Hepatocyte (in vitro differentiated cells): ENCODE data around the gene OPRM1. TPM values are rescaled to one million over a fixed set of nuclear protein-coding genes. Genes with fewer than 3 reads are reported as not detected.
"Not testable (repeated sequence)": the region's sequence is repeated elsewhere in the genome, so short reads cannot be mapped to it uniquely, and the experiment has no call there.

Experiments used
- DNase-seq: peaks from one replicate; pipeline ENCODE4 v3.0.0-alpha.2; 2016; ENCODE audit warnings: low spot score
- H2AFZ ChIP-seq: fragments of 200-600 bp; sonication (generic); 2 replicates; pipeline ENCODE4 v1.6.0; 2016; ENCODE audit warnings: antibody characterized with exemption, mild to moderate bottlenecking
- H3K27ac ChIP-seq: fragments of 200-600 bp; sonication (generic); 2 replicates; pipeline ENCODE4 v1.5.1; 2016; ENCODE audit warnings: mild to moderate bottlenecking
- H3K27me3 ChIP-seq: fragments of 200-600 bp; sonication (generic); 2 replicates; pipeline ENCODE4 v1.6.1; 2016
- H3K36me3 ChIP-seq: fragments of 200-600 bp; sonication (generic); replicated peaks from 2 replicates; pipeline ENCODE4 v1.5.1; 2016; ENCODE audit warnings: low read depth; ENCODE audit not compliant: insufficient read depth
- H3K4me1 ChIP-seq: fragments of 200-600 bp; sonication (generic); 2 replicates; pipeline ENCODE4 v1.5.1; 2016; ENCODE audit warnings: mild to moderate bottlenecking, moderate library complexity; ENCODE audit not compliant: insufficient read depth
- H3K4me2 ChIP-seq: fragments of 200-600 bp; sonication (generic); 2 replicates; pipeline ENCODE4 v1.6.0; 2016
- H3K4me3 ChIP-seq: fragments of 200-600 bp; sonication (generic); 2 replicates; pipeline ENCODE4 v1.5.1; 2016; ENCODE audit warnings: mild to moderate bottlenecking
- H3K79me2 ChIP-seq: fragments of 200-600 bp; sonication (generic); 2 replicates; pipeline ENCODE4 v1.6.0; 2017; ENCODE audit warnings: mild to moderate bottlenecking
- H3K9me2 ChIP-seq: fragments of 200-600 bp; sonication (generic); replicated peaks from 2 replicates; pipeline ENCODE4 v1.6.0; 2017; ENCODE audit warnings: mild to moderate bottlenecking; ENCODE audit not compliant: insufficient read depth
- H3K9me3 ChIP-seq: fragments of 200-600 bp; sonication (generic); 2 replicates; pipeline ENCODE4 v1.5.1; 2016; ENCODE audit warnings: low read depth, mild to moderate bottlenecking
- H4K20me1 ChIP-seq: fragments of 200-600 bp; sonication (generic); 2 replicates; pipeline ENCODE4 v1.6.0; 2016; ENCODE audit warnings: mild to moderate bottlenecking; ENCODE audit not compliant: insufficient read depth, poor library complexity, severe bottlenecking
- CTCF ChIP-seq: fragments of 200-600 bp; sonication (generic); IDR thresholded peaks from 2 replicates; pipeline ENCODE4 v1.5.1; 2016; ENCODE audit warnings: antibody characterized with exemption, mild to moderate bottlenecking; ENCODE audit not compliant: poor library complexity
- EZH2 ChIP-seq: fragments of 200-600 bp; sonication (generic); IDR thresholded peaks from 2 replicates; pipeline ENCODE4 v1.6.1; 2016; ENCODE audit warnings: antibody characterized with exemption, mild to moderate bottlenecking, borderline replicate concordance
- EZH2phosphoT487 ChIP-seq: fragments of 200-600 bp; sonication (generic); IDR thresholded peaks from one replicate; pipeline ENCODE4 v1.6.1; 2018; ENCODE audit warnings: antibody characterized with exemption, mild to moderate bottlenecking, low read depth, moderate library complexity; ENCODE audit not compliant: unreplicated experiment, severe bottlenecking
- WGBS: methylation state at CpG from one replicate; pipeline ENCODE4 v1.1.6; 2016; ENCODE audit warnings: low lambda C conversion rate; ENCODE audit errors: missing lambda C conversion rate; 5-methylcytosine and 5-hydroxymethylcytosine counted together
- polyA plus RNA-seq: library from polyadenylated mRNA; unstranded; fragments of >200 nt; fragmentation: Nextera tagmentation; extraction: Ambion mirVana; gene quantifications from 2 replicates; pipeline ENCODE4 v1.2.1, GENCODE V29; 2016
- total RNA-seq: library from RNA; depleted of rRNA; stranded (reverse); fragments of >200 nt; gene quantifications from 2 replicates; pipeline ENCODE4 v1.2.3, GENCODE V29; 2014

OPRM1 gene
- total and polyA plus RNA-seq, 2 experiments from 2014 or later, result not detected

DNA sequence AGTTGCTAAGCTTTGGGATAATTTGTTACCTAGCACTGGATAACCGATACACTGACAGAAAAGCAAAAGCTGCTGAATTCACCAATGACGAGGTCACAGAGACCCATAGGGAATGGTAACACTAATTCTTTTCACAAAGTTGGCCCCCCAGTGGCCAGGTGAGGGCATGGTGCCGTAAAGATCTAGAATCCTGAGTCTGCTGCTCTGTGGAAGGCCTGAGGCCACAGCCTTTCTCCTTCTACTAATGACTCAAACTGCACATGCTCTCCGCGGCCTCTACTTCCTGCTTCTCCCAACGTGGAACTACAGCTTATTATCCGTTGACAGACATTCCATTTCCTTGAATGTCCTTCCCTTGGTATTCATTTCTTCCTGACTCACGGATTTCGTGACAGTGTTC, 127.1 kb downstream of the OPRM1 start:
- Histone ChIP-seq H3K4me3 (no peak overlapping the region), H3K9me2 (no peaks in the 10 kb centered on the region), H3K79me2 (no peaks in the 10 kb centered on the region), H3K27ac (no peak overlapping the region), H3K27me3 (no peaks in the 10 kb centered on the region), H2AFZ (no peak overlapping the region), H3K4me2 (no peak overlapping the region), H4K20me1 (no peaks in the 10 kb centered on the region), H3K4me1 (no peaks in the 10 kb centered on the region), H3K36me3 (no peaks in the 10 kb centered on the region), H3K9me3 (no peaks in the 10 kb centered on the region)
- no peak for TF ChIP-seq CTCF
- TF ChIP-seq EZH2phosphoT487, result no peak
- TF ChIP-seq EZH2, result no peak
- DNase-seq, result no peak
- 88% methylated on average over 9 of the region's 9 CpGs for WGBS

- Histone ChIP-seq H3K9me3 (no peaks in the 10 kb centered on the region), H2AFZ (no peak overlapping the region), H4K20me1 (no peaks in the 10 kb centered on the region), H3K79me2 (no peaks in the 10 kb centered on the region), H3K27me3 (no peaks in the 10 kb centered on the region), H3K27ac (no peak overlapping the region), H3K4me2 (no peak overlapping the region), H3K4me3 (no peak overlapping the region), H3K36me3 (no peaks in the 10 kb centered on the region), H3K9me2 (no peaks in the 10 kb centered on the region), H3K4me1 (no peaks in the 10 kb centered on the region)
- 83% methylated on average over 2 of the region's 2 CpGs for WGBS
- TF ChIP-seq CTCF (no peak), EZH2phosphoT487 (no peak), EZH2 (no peak)
- DNase-seq, result no peak
Observed at GRCh38 chr6:154167126-154167525, 128.1 kb downstream of the OPRM1 start.

- no peak overlapping the region for H3K4me3 ChIP-seq
- H2AFZ ChIP-seq, result no peak overlapping the region
- no peaks in the 10 kb centered on the region for H3K36me3 ChIP-seq
- no peak for DNase-seq
- 93% methylated on average over 5 of the region's 5 CpGs for WGBS
- H3K27ac ChIP-seq, result no peak overlapping the region
- no peaks in the 10 kb centered on the region for H3K79me2 ChIP-seq
- H3K9me2 ChIP-seq, result no peaks in the 10 kb centered on the region
- no peaks in the 10 kb centered on the region for H4K20me1 ChIP-seq
- H3K4me1 ChIP-seq, result no peaks in the 10 kb centered on the region
- no peaks in the 10 kb centered on the region for H3K9me3 ChIP-seq
- no peak overlapping the region for H3K4me2 ChIP-seq
- TF ChIP-seq EZH2 (no peak), EZH2phosphoT487 (no peak), CTCF (no peak)
- H3K27me3 ChIP-seq, result no peaks in the 10 kb centered on the region
Observed at GRCh38 chr6:154169193-154169847, 130.3 kb downstream of the OPRM1 start.

GRCh38 chr6:154170106-154170505, 131.1 kb downstream of the OPRM1 start:
- Histone ChIP-seq H4K20me1 (no peaks in the 10 kb centered on the region), H3K9me2 (no peaks in the 10 kb centered on the region), H3K4me1 (no peaks in the 10 kb centered on the region), H3K79me2 (no peaks in the 10 kb centered on the region), H3K4me3 (no peak overlapping the region), H3K36me3 (no peaks in the 10 kb centered on the region), H3K27ac (no peak overlapping the region), H2AFZ (no peak overlapping the region), H3K27me3 (no peaks in the 10 kb centered on the region), H3K9me3 (no peaks in the 10 kb centered on the region), H3K4me2 (no peak overlapping the region)
- 86% methylated on average over 2 of the region's 2 CpGs for WGBS
- TF ChIP-seq CTCF, result no peak
- no peak for DNase-seq

GRCh38 chr6:154172393-154172792, 133.4 kb downstream of the OPRM1 start:
- not testable (repeated sequence) for H3K9me3 ChIP-seq, H3K4me3 ChIP-seq, H3K27me3 ChIP-seq, H2AFZ ChIP-seq, H3K27ac ChIP-seq, DNase-seq, H4K20me1 ChIP-seq, H3K4me2 ChIP-seq, H3K4me1 ChIP-seq, H3K79me2 ChIP-seq, H3K9me2 ChIP-seq, H3K36me3 ChIP-seq
- 80% methylated on average over 5 of the region's 5 CpGs for WGBS
